HG03025 (cell line): Measurements from ENCODE around the gene IFT88.
"Not testable (repeated sequence)": the region's sequence is repeated elsewhere in the genome, so short reads cannot be mapped to it uniquely, and the experiment has no call there.

Source experiments
- ATAC-seq: cut with Tn5 transposase; IDR thresholded peaks from one replicate; pipeline ENCODE4 v1.9.1; 2021; ENCODE audit warnings: mild to moderate bottlenecking, moderate library complexity; ENCODE audit not compliant: unreplicated experiment, low FRiP score

The IFT88 gene

DNA sequence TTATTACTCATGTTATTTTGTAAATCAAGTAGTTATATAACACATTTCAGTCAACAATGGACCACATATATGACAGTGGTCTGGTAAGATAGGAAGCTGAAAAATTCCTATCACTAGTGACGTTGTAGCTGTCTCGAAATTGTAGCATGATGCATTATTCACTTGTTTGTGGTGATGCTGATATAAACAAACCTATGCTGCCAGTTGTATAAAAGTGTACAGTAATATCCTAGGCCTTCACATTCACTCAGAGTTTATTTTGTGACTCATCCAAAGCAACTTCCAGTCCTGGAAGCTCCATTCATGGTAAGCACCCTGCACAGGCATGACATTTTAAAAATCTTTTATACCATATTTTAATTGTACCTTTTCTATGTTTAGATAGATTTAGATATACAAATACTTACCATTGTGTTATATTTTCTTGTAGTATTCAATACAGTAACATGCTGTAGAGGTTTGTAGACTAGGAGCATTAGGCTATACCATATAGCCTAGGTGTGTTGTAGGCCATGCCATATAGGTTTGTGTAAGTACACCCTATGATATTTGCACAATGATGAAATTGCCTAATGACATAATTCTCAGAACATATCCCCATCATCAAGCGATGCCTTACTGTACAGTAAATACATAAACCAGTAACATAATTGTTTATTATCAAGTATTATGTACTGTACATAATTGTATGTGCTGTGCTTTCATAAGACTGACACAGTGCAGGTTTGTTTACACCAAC lies 49.3 kb downstream of the IFT88 start:
- no peak for ATAC-seq

DNA sequence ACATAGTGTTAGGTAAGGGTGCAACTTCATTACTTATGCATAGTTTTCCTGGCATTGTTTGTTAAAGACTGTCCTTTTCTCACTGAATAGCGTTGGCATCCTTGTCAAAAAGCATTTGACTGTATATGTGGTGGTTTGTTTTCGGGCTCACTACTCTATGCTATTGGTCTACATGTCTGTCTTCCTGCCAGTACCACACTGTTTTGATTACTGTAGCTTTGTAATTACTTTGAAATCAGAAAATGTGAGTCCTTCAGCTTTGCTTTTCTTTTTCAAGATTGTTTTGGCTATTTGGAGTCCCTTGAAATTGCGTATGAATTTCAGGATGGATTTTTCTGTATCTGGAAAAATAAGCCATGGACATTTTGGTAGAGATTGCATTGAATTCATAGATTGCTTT lies 56.0 kb downstream of the IFT88 start:
- no peak for ATAC-seq

- no peak for ATAC-seq
These were observed 57.3 kb downstream of the IFT88 start for GRCh38 chr13:20624213-20624612.

DNA sequence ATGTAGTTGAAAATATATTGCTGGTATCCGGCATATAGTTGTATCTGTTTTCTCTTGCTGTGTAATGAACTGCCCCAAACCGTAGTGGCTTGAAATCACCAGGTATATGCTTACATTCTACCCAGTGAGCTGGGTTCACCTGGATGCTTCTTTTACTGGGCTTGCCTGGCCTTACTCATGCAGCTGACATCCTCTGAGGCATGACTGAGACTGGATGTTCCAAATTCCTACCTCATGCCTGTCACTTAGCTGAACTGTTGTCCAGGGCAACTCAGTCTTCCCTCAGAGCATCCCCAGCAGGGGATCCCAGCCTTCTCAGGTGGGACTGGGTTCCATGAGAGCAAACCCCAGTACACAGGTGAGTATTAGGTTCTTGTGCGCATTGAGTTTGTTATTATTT lies 66.8 kb downstream of the IFT88 start:
- no peak for ATAC-seq

- no peak for ATAC-seq
These were observed 69.1 kb downstream of the IFT88 start for GRCh38 chr13:20636079-20636478.

DNA sequence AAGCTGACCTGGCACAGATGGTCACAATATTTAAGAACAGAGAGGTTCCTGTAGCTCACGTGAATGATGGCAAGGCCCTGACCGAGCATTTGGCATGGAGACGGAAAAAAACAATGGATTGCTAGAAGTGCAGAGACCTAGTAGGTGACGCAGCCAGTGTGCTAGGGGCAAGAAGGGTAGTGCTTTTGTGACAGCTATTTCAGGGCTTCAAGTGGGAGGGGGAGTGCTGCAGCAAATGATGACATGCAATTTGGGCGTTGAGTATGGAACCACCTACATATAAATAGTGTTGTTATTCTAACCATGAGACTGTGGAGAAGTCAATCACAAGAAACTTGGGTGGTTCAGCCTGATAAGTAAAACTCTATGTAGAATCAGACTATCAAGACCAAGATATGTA lies 70.9 kb downstream of the IFT88 start:
- no peak for ATAC-seq

DNA sequence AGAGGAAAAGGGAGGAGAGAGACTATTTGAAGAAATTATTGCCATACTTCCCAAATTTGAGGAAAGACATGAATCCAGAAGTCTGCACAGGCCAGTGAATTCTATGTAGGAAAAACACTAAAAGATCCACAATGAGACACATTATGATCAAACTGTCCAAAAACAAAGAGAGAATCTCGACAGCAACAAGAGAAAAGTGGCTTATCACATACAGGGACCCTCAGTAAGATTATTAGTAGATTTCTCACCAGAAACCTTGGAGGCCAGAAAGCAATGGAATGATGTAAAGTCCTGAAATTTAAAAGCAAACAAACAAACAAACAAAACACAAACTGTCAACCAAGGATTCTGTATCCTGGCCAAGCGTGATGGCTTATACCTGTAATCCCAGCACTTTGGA lies 80.8 kb downstream of the IFT88 start:
- no peak for ATAC-seq

DNA sequence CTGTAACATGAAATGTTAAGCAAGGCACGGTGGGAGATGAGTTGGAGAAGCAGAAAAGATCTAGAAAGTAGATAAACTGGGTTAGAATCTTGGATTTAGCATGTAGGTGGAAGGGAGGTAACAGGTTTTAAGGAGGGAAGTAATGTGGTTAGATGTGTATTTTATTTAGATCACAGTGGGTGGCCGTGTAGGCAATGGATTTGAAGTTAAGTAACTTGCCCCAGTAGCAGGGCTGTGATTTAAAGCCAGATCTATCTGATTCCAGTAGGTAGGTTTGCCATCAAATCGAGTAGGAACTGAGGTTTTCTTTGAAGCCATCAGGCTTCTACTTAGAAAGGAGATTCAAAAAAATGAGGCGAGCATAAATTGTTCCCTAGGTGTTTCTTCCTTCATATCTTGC lies 86.0 kb downstream of the IFT88 start:
- no peak for ATAC-seq

DNA sequence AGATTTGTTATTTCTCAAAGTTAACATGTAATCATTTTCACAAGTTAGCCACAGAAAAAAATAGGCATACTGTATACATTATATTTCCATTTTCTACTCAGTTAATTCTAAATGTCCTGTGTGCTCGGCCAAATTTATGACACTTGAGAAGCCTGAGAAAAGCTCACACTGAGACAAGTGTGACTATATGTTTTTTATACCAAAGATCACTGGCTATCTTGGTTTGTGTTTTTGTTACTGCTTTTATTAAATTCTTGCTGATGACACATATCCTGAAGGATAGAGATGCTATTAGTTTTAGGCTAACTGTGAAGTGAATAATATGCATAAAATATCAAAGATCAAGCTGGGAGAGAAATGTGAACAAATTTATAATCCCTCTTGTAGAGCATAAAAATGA lies 87.2 kb downstream of the IFT88 start:
- ATAC-seq = no peak

GRCh38 chr13:20658451-20659040 lies 91.6 kb downstream of the IFT88 start:
- ATAC-seq = no peak

DNA sequence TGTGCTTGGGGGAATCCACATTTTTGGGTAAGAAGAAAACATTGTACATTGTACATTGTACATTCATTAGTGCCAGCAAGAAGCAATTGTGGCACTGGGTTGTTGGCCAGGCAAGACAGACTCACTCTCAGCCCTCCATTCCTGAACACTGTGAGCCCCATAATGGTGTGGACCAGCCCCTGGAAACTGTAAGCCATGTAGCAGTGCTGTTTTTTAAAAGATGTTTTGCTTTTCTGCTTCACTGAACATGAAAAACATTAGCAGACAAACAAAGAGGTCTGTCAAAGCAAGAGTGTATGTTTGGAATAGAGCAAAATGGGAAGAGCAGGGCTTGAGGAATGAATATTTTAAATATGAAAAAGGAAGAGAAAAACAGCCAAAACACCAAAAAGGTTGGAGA lies 97.4 kb downstream of the IFT88 start:
- no peak for ATAC-seq

DNA sequence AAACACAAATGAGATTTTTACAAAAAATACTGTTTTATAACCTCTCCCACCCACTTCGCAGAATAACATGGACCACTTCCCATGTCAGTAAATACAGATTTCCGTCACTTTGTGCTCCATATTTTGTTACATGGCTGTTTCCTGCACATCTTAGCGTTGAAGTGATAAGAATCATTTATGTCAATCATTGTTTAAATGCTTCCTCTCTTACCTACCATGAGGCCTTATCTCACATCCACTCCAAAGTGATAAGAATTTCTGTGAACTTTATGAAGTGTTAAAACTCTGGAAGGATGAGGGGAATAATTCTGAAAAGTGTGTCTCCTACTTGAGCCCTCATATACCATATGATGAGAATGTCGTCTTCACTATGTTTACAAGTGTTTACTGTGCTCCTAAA lies 100.0 kb downstream of the IFT88 start:
- ATAC-seq = no peak

GRCh38 chr13:20667857-20668437 lies 101.0 kb downstream of the IFT88 start:
- no peak for ATAC-seq

DNA sequence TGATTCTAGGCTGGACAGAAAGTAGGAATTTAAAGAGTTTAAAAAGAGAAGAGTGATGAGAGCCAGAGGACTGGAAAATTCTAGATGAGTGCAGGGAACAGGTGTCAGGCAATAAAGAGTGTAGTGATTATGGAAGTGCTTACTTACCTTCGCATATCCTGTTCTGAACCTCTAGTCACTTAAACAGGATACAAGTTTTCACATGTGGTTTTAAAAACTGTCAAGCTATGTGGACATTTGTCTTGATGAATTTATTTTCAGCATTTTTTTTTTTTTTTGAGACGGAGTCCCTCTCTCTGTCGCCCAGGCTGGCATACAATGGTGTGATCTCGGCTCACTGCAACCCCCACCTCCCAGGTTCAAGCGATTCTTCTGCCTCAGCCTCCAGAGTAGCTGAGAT lies 102.2 kb downstream of the IFT88 start:
- no peak for ATAC-seq

DNA sequence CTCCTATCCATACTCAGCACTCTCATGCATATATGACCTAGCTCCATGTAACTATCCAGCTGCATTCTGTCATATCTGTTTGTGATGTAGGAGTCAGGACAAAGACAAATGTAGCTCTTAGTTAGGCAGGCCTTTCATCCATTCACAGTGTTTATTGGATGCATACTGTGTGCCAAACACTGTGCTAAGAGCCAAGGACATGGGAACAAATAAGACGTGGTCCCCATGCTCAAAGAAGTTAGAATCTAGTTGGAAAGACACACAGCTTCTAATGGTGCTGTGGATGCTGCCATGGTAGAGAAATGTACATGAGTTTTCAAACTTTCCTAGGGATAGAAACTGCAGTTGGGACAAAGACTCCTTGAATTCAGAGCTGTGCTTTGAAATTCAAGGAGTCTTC lies 104.8 kb downstream of the IFT88 start:
- ATAC-seq = no peak

GRCh38 chr13:20672772-20673171 lies 105.8 kb downstream of the IFT88 start:
- ATAC-seq = no peak

DNA sequence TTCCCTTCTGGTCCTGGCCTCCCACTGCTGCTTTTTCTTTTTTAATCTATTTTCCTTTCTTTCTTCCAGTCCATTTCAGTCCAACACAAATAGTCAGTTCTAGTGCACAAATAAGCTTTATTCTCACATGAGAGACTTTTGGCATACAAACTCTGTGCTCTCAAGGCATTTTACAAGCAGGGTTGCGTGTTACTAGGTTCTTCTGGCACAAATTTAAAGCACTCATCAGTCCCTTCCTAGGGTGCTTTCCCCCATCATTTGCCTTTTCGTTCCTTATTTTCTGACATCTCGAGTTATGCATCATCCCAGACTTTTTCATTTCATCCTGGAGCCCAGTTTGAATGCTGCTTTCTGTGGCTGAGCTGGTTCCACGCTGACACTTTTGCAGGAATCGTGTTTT lies 106.8 kb downstream of the IFT88 start:
- ATAC-seq = no peak

DNA sequence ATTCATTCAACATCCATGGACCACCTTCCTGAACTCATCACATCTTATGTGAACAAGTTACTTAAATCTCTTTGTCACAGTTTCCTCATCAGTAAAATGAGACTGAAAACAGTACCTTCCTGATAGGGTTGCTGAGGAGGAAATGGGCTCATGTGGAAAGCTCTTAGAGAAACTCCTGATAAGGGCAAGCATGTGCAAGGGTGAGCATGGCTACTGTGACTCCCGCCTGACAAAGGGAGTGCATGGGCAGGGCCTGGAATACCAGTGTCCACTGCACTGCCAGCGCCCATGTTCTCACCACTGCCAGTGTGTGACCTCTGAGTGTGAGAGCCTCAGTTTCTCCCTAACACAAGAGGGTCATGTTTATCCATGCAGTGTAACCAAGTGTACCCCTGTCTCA lies 109.3 kb downstream of the IFT88 start:
- no peak for ATAC-seq

DNA sequence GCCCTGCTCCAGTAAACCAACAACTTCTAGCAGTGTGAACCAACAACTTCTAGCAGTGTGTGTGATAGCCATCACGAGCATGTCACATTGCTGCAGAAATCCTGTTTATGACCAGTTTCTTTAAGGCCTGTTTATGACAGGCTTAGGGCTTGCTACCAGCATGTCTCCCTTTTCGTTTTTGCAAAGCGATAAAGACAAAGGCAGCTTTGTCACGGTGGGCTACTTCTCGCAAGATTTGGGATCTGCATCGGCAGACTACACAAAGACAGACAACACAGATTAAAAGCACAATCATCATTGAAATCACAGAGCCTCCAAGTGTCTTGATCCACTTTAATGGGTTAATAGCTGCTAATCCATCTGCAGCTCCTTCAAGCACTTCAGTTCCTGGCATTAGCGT lies 111.6 kb downstream of the IFT88 start:
- ATAC-seq = not testable (repeated sequence)

- no peak for ATAC-seq
These were observed 112.9 kb downstream of the IFT88 start for GRCh38 chr13:20679879-20680278.

DNA sequence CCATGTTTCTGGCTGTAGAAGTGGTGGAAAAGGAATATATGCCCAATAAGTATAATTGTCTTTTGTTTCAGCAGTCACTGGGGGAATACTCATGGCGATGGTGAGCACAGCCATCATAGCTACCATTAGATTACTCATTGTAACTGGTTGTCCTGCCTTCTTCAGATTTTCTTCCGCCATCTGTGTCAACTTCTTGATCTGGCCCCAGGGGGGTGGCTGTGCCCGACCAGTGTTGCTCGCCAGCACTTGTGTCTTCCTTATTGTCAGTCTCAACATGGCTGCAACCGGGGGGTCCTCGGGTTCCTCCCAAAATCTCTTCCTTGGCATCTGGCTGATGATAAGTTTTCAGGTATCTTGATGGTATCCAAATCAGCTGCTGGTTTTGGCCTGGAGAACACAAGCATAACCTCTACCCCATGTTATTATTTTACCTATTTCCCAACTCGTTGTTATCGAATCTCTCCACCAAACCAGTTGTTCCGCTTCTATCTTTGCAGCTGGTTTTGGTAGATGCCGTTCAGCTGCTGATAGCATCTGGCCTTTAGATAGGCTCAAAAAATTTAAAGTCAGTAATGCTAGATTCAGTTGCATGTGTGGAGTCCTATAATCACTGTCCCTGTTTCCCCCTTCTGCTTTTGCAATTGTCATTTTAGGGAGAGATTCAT lies 113.6 kb downstream of the IFT88 start:
- no peak for ATAC-seq

DNA sequence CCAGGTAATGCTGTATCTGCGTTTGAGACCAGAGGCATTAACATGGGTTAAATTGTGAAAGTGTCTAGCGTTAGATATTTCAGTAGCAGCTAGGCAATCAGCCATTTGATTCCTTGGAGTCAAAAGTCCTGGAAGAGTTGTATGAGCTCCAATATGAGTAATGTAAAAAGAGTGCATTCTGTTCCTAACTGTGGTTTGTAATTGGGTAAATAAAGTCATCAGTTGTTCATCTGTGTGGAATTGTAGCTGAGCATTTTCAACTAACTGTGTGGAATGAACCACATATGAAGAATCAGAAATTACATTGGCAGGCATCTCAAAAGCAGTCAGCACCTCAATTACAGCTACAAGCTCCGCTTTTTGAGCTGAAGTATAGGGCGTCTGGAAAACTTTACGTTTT lies 114.5 kb downstream of the IFT88 start:
- not testable (repeated sequence) for ATAC-seq
